OCI-LY1 (cell line): ENCODE data around the gene IGSF8.
A peak's percentile ranks its signal among the peaks of the same experiment; 100 is the strongest.

Experiments used
- H2AFZ ChIP-seq: fragments of 200-600 bp; sonication (generic), shearing (Covaris generic); 2 replicates; pipeline ENCODE4 v1.6.0; 2014; ENCODE audit warnings: antibody characterized with exemption, mild to moderate bottlenecking, low read length
- H3F3A ChIP-seq: fragments of 200-600 bp; sonication (generic), shearing (Covaris generic); 2 replicates; pipeline ENCODE4 v1.6.0; 2014; ENCODE audit warnings: mild to moderate bottlenecking, antibody characterized with exemption, low read length, moderate library complexity; ENCODE audit not compliant: insufficient read depth
- H3K27ac ChIP-seq: fragments of 200-600 bp; sonication (generic); 2 replicates; pipeline ENCODE4 v1.5.1; 2014; ENCODE audit warnings: low read length, mixed run types, mild to moderate bottlenecking, low read depth; ENCODE audit not compliant: poor library complexity, severe bottlenecking
- H3K27me3 ChIP-seq: fragments of 200-600 bp; sonication (generic); 2 replicates; pipeline ENCODE4 v1.6.0; 2014; ENCODE audit warnings: antibody characterized with exemption, mild to moderate bottlenecking, low read length, moderate library complexity; ENCODE audit not compliant: insufficient read depth
- H3K36me3 ChIP-seq: fragments of 200-600 bp; sonication (generic); 2 replicates; pipeline ENCODE4 v1.6.1; 2014; ENCODE audit warnings: mild to moderate bottlenecking, antibody characterized with exemption, low read length, moderate library complexity, mixed read lengths; ENCODE audit not compliant: insufficient read depth
- H3K4me1 ChIP-seq: fragments of 200-600 bp; sonication (generic); 2 replicates; pipeline ENCODE4 v1.5.1; 2014; ENCODE audit warnings: mild to moderate bottlenecking, low read length, moderate library complexity; ENCODE audit not compliant: insufficient read depth, severe bottlenecking
- H3K4me2 ChIP-seq: fragments of 200-600 bp; sonication (generic), shearing (Covaris generic); 2 replicates; pipeline ENCODE4 v1.6.1; 2014; ENCODE audit warnings: low read length
- H3K4me3 ChIP-seq: fragments of 200-600 bp; sonication (generic); 2 replicates; pipeline ENCODE4 v1.5.1; 2014; ENCODE audit warnings: low read length, low read depth, mild to moderate bottlenecking, mixed read lengths; ENCODE audit not compliant: poor library complexity, severe bottlenecking
- H3K79me2 ChIP-seq: fragments of 200-600 bp; shearing (Covaris generic); 2 replicates; pipeline ENCODE4 v1.6.1; 2016; ENCODE audit warnings: mixed run types, low read length, mixed read lengths; ENCODE audit not compliant: insufficient read depth
- H3K9ac ChIP-seq: fragments of 200-600 bp; sonication (generic), shearing (Covaris generic); 2 replicates; pipeline ENCODE4 v1.6.1; 2014; ENCODE audit warnings: mild to moderate bottlenecking, low read length, mixed read lengths
- H3K9me2 ChIP-seq: fragments of 200-600 bp; sonication (generic), shearing (Covaris generic); 2 replicates; pipeline ENCODE4 v1.6.1; 2014; ENCODE audit warnings: low read depth, mild to moderate bottlenecking, low read length, mixed read lengths
- H3K9me3 ChIP-seq: fragments of 200-600 bp; shearing (Covaris generic); 2 replicates; pipeline ENCODE4 v1.6.1; 2014; ENCODE audit warnings: low read length, mixed read lengths
- H4K20me1 ChIP-seq: fragments of 200-600 bp; sonication (generic), shearing (Covaris generic); 2 replicates; pipeline ENCODE4 v1.6.0; 2016; ENCODE audit warnings: mild to moderate bottlenecking, low read length; ENCODE audit not compliant: insufficient read depth
- CTCF ChIP-seq: fragments of 200-600 bp; sonication (generic), shearing (Covaris generic); IDR thresholded peaks from 2 replicates; pipeline ENCODE4 v1.5.1; 2017; ENCODE audit warnings: mild to moderate bottlenecking, antibody characterized with exemption, low read length, moderate library complexity, mixed read lengths
- EZH2 ChIP-seq: fragments of 200-600 bp; sonication (generic), shearing (Covaris generic); IDR thresholded peaks from 2 replicates; pipeline ENCODE4 v1.8.0; 2017; ENCODE audit warnings: borderline replicate concordance, mixed run types, mild to moderate bottlenecking, antibody characterized with exemption, low read length, moderate library complexity, mixed read lengths

The IGSF8 gene

GRCh38 chr1:160074865-160075264 lies 23.6 kb downstream of the IGSF8 start:
- H3K9me2 ChIP-seq: no peaks in the 10 kb centered on the region
- no peaks in the 10 kb centered on the region for H4K20me1 ChIP-seq
- no peak for TF ChIP-seq CTCF
- TF ChIP-seq EZH2: no peak
- H3K9ac ChIP-seq: no peak overlapping the region
- no peak overlapping the region for H3K4me3 ChIP-seq
- H3K27ac ChIP-seq: no peak overlapping the region
- H3K4me2 ChIP-seq: no peak overlapping the region
- peaks cover 8% of the 10 kb centered on the region for H3K4me1 ChIP-seq
- H3F3A ChIP-seq: no peaks in the 10 kb centered on the region
- no peaks in the 10 kb centered on the region for H3K79me2 ChIP-seq
- no peaks in the 10 kb centered on the region for H3K36me3 ChIP-seq
- H3K27me3 ChIP-seq: no peaks in the 10 kb centered on the region
- no peaks in the 10 kb centered on the region for H3K9me3 ChIP-seq
- no peak overlapping the region for H2AFZ ChIP-seq

GRCh38 chr1:160071289-160071688 lies 27.1 kb downstream of the IGSF8 start:
- Histone ChIP-seq H3K36me3 (no peaks in the 10 kb centered on the region), H3K27me3 (no peaks in the 10 kb centered on the region), H3K9me3 (no peaks in the 10 kb centered on the region), H2AFZ (no peak overlapping the region), H3K4me3 (no peak overlapping the region), H3K79me2 (no peaks in the 10 kb centered on the region), H3K4me2 (no peak overlapping the region), H3F3A (no peaks in the 10 kb centered on the region), H3K4me1 (peaks cover 12% of the 10 kb centered on the region), H3K27ac (no peak overlapping the region), H4K20me1 (no peaks in the 10 kb centered on the region), H3K9ac (no peak overlapping the region), H3K9me2 (no peaks in the 10 kb centered on the region)
- TF ChIP-seq EZH2 (no peak), CTCF (no peak)

DNA sequence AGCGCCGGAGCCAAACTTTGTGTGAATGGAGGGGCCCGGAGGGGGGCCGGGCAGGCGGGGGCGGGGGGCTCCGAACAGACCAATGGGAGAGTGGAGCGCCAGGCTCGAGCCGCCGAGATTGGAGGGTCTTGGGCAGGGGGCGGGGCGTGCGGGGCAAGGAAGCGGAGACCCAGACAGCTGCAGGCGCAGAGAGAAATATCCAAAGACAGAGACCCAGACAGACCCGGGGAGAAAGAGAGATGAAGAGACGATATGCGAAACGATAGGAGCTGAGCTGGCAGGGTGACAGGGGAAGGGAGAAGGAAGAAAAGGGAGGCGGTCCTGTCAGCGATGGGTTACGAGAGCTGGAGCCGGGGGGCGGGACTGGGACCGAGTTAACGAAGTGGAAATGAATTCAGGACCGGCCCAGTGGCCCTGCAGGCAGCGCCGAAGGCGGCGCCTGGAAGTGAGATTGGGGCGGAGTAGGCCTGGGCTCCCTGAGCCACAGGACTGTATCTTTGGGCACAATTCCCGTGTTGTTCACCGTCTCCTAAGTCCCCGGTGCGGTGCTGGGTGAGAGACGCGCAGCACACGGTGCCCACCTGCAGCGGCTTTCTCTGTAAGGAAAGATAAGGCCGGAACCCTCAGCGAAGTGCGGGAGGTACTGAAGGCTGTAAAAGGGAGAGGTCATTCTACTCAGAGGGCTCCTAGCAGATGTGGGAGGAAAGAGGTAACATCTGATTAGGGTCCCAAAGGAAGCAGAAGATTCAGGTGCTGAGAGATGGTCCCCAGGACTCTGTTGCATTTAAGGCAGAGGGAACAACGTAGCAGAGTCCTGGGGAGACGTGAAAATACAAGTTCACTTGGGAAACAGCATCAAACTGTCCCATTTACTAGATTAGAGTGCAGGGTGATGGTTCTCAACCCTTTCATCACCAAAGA lies 27.9 kb downstream of the IGSF8 start:
- Histone ChIP-seq H3K27ac (no peak overlapping the region), H3K9me2 (no peaks in the 10 kb centered on the region), H3K27me3 (no peaks in the 10 kb centered on the region), H3K9me3 (no peaks in the 10 kb centered on the region), H3K9ac (peak overlapping the region; percentile 42; the same call in 1 of the 2 replicates), H3K36me3 (no peaks in the 10 kb centered on the region), H2AFZ (no peak overlapping the region; the same call in 1 of the 2 replicates), H4K20me1 (no peaks in the 10 kb centered on the region), H3K4me2 (peak overlapping the region; percentile 94), H3K79me2 (no peaks in the 10 kb centered on the region), H3F3A (no peaks in the 10 kb centered on the region), H3K4me1 (peaks cover 12% of the 10 kb centered on the region), H3K4me3 (peak overlapping the region; percentile 67)
- no peak for TF ChIP-seq EZH2
- no peak for TF ChIP-seq CTCF
